ENCODE measurements around the gene RUNX2.

- no peak for TF ChIP-seq CTCF (IDR thresholded peaks at IDR 0.05; ENCODE audit: insufficient read depth, low read depth, low read length)
- no peak for TF ChIP-seq EZH2 (IDR thresholded peaks at IDR 0.05; ENCODE audit: insufficient read depth, low read length)
Measured at GRCh38 chr6:45619994-45620471, 291.9 kb downstream of the RUNX2 start.
